ENCODE data around the gene CNST.
"Not testable (repeated sequence)": the region's sequence is repeated elsewhere in the genome, so short reads cannot be mapped to it uniquely, and the experiment has no call there.

Gene CNST

DNA sequence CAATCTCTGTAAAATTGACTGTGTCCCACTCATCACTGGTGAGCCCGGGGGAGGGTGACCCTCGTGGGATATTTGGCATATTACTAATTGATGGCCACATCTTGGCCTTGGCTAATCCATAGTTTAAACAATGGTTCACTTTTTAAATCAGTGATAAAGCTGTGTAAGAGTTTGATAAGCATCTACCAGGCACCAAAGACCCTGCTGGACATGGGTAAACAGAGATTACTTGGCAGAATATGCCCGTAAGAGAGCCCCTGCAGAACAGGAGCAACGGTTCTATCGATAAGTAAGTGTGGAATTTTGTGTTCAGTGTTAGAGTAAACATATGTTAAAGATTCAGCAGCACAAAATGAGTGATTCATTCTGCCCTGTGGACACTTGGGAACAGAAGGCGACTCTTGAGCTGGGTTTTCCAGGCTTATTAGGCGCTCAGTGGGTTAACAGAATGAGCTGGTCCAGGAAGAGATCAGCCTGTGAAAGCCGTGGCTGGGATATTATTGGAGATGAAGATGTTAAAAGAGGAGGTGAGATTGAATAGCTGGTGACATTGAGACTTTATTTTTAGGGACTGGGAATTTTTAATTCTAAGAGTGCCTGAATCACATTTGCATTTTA lies 55.9 kb downstream of the CNST start:
- DNase-seq (ENCODE audit: low spot score) = no peak

DNA sequence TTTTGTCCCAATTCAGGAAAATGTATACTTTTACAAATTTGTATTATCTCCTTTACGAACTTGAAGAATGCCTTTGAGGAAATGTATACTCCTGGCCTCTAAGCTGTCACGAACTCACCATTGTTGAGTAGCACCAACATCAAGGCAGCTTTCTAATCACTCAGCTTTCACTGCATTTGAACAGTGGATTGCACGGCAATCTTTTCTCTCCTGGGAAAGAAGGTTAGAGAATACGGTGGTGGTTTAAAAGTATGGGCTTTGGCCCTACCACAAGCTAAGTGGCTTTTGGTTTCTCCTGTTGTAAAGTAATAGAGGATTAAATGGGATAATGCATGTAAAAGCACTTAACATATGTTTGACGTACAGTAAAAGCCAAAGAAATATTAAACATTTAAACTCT lies 57.8 kb downstream of the CNST start:
- DNase-seq (ENCODE audit: low spot score) = no peak

DNA sequence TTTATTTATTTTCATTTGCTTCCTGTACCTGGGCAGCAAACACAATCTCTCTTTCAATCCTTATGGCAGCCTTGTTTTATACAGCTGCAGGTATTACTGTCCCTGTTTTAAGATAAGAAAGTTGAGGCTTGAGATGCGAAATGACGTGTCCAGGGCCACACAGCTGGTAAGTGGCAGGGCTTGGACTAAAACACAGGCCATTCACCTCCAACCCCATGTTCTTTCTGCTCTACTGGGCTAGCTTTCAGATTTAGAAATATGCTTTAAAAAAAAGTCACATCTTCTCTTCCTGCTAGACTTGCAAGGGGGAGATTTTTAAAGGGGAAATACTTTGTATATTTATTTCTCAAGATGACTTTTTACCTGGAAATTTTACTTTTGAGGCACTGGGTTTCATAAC lies 62.8 kb downstream of the CNST start:
- DNase-seq (ENCODE audit: low spot score) = no peak

DNA sequence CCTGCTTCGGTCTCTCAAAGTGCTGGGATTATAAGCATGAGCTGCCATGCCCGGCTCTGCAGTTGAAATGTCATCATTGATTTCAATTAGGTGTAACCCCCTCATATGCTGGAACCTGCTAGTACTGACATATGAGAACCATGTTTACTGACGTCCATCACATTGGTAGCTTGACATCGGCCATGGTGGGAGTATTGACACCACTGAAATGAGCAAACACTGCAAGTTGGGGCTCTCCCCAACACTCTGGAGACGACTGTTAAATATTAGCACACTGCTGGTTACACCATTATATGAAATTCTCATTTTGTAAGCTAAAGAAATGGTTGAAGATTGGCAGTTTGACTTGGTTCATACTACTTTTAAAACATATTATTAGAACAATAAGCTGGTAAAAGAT lies 63.7 kb downstream of the CNST start:
- no peak for DNase-seq (ENCODE audit: low spot score)

DNA sequence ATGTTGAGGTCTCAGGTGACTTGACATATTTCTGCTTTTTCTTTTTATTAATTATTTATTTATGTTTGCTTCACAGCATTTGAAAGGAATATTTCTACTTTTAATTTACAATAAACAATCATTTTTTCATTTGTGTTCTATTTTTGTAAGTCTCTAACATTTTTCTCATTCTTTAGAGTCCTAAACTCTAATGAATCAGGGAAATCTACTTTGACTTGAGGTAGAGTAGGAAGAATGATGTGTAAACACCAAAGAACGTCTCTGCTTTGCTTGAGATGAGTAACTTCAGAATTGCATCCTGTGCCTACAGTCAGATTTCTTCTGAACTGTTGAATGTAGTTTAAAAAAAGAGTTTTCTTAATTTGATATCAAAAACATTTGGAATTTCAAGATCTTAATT lies 65.2 kb downstream of the CNST start:
- DNase-seq (ENCODE audit: low spot score) = peak; percentile 73

DNA sequence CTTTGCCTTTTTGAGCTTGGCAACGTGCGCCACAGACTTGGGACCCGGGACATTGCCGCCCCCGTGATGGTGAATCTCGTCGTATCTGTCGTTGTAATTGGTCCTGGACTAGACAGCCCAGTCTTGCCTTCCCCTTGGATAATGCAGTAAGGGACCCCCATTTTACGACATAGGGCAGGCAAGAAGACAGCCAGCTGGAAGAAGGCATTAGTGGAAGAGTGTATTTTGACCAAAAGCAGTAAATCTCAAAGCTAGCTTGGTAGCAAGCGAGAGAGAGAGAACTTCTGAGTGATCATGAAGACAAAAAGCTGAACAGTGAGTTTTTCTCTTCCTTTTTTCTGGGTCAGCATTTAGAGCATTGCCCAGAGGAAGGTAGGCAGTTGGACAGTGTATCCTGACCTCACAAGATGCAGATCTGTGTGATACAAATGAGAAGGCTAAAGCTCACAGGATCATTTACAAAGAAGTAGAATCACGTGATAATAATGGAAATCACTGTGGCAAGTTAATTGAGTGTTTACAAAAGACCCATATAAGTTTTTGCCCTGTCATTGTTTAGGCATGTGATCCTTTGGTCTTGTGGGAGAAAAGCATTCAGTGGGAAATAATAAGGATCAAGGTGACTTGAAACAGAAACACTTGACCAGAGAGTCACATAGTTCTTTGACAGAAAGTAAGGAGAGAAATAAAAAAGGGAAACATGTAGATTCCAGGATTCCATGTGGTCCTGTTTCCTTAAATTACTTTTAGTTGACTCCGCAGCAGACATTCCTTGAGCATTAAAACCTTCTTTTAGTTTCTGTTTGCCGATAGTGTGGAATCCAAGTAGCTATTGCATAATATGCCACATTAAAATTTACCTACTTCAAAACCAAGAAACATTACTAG lies 66.3 kb downstream of the CNST start:
- peak; percentile 79 for DNase-seq (ENCODE audit: low spot score)

DNA sequence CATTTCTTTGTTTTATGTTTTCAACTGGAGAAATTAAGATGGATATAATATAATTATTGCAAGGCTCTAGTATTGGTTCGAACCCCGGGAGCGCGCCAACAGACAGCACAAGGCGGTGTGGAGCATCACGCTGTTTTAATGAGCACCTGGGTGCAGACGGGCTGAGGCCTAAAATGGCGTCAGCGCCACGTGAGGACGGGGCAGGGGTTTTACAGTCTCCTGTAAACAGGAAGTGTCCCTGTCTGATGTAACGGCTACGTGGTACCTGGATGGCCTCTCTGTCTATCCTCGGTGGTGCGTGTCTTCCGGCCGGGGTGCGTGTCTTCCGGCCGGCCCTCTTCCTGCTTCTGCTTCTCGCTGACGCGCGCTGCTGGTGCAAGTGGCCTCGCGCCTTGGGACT lies 68.4 kb downstream of the CNST start:
- DNase-seq (ENCODE audit: low spot score) = not testable (repeated sequence)

DNA sequence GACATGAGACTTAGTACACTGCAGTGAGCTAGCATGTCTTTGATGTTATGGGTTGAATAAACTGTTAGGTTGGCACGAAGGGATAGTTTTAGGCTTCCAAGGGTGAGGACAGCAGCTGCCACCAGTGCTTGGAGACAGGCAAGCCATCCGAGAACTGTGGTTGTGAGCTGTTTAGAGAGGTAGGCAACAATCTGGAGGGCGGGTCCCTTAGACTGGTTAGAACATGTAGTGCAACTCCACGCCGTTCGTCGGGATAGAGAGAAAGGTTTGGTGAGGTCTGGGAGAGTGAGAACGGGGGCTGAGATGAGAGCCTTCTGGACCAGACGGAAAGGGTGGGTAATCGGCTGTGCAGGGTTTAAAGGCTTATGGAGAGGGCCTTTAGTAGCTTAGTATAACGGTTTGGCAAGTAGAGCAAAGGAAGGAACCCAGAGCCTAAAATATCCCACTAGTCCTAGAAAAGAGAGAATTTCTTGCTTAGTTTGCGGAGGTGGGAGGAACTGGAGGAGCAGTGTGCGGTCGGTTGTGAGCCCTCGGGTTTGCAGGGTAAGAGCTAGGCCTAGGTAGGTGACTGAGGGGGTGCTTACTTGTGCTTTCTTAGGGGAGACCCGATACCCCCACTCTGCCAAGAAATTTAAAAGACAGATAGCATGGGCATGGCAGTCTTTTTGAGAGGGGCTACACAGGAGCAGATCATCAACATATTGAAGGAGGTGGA lies 72.8 kb downstream of the CNST start:
- no peak for DNase-seq (ENCODE audit: low spot score)

DNA sequence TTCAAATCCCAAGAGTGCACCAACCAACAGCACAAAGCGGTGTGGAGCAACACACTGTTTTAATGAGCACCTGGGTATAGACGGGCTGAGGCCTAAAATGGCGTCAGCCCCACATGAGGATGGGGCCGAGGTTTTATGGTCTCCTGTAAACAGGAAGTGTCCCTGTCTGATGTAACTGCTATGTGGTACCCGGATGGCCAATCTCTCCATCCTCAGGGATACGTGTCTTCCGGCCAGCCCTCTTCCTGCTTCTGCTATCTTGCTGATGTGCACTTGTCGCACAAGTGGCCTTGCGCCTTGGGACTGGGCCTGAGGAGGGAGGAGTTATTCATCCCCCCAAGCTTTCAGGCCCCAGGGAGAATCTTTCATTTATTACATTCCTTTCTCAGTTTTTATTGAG lies 73.5 kb downstream of the CNST start:
- no peak for DNase-seq (ENCODE audit: low spot score)

DNA sequence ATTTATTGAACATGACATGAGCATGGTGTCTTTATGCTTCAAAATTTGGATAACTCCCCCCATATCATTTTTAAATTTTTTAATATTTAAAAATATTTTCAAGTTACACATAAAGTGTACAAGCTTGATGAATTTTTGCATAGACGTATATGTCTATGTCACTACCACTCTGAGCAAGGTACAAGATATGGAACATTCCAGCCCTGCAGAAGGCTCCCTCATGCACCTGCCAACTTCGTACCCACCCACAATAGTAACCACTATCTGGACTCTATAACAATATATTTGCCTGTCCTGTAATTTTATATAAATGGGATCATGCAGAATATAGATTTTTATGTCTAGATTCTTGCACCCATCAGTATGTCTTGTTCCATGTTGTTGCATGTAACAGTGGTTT lies 74.5 kb downstream of the CNST start:
- DNase-seq (ENCODE audit: low spot score) = no peak

DNA sequence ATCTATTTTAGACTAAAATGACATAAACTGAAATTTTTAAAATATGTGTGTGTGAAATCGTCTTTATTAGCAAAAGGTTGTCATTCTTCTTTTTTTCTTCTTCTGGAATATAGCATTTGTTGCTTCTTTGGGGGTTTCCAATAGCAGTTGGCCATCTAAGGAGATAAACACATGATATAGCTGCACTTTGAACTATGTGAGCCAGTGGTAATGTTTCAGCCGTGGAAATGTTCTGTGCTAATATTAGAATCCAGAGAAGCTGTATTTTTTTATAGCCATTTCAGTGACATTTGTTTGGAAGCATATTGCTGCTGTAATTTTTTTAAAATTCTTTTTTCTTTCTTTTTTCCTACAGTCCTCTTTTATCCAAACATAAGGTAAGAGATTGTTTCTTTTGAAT lies 75.1 kb downstream of the CNST start:
- DNase-seq (ENCODE audit: low spot score) = no peak

DNA sequence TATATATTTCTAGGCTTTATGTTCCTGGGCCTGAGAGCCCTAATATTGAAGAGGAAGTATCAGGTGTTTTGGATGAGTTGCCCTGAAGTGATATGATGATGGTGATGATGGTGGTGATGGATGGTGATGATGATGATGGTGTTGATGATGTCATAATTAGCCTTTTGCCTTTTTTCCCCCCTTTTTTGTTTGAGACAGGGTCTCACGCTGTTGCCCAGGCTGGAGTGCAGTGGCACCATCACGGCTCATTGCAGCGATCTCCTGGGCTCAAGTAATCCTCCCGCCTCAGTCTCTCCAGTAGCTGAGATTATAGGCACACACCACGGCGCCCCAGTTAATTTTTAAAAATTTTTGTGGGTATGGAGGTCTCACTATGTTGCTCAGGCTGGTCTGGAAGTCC lies 76.5 kb downstream of the CNST start:
- DNase-seq (ENCODE audit: low spot score) = no peak

DNA sequence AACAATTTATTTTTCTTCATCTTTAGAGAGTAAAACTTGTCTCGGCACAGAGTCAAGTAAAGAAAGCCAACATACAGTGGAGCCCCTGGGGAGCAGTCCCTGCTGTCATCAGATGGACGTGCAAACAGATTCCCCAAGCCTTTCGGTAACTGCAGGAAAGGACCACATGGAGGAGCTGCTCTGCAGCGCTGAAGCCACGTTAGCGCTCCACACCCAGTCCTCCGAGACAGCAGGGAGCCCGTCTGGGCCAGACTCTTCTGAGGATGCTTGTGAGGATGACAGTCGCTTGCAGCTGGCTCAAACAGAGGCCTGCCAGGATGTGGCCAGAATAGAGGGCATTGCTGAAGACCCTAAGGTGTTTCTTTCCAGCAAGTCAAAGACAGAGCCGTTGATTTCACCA lies 80.9 kb downstream of the CNST start:
- DNase-seq (ENCODE audit: low spot score) = peak; percentile 77

DNA sequence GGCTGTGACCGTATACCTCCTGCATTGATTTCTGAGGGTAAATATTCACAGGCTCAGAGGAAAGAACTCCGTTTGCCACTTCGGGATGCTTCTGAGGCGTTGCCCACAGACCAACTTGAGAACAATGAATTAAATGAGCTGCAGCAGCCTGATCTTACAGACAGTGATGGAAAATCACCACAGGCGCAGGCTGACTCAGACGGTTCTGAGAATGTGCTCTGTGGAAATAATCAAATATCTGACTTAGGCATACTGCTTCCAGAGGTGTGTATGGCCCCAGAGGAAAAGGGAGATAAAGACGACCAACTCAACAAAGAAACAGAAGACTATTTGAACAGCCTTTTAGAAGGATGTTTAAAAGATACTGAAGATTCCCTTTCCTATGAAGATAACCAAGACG lies 81.3 kb downstream of the CNST start:
- DNase-seq (ENCODE audit: low spot score) = peak; percentile 22

DNA sequence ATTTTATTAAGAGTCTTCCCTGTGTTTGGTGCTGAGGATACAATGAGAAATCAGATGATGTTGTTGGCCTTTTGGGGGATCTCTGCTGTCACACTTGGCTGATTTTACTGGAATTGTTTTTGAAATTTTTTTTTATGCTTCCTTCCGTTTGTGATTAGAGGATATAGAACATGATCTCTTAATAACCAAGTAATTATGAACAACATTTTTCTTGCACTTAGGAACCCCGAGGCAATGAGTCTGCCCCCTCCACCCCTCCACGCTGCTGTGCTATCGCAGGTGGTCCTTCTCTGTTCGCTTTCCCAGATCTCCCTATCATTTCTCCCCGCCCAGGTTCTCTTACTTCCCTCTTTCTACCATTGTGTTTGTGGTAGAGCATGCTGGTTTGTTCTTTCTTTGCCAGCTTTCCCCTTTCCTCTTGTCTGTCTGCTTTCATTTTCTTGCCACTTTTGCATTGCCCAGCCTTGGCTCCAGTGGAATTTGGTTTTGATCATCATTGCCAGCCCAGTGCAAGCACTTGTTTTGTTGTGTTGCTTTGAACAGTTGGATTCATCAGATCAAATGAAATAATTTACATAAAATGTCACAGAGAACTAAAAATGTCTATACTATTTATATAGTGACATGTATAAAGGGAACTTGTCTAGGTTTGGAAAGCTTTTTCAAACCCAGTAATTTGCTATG lies 84.9 kb downstream of the CNST start:
- DNase-seq (ENCODE audit: low spot score) = no peak

DNA sequence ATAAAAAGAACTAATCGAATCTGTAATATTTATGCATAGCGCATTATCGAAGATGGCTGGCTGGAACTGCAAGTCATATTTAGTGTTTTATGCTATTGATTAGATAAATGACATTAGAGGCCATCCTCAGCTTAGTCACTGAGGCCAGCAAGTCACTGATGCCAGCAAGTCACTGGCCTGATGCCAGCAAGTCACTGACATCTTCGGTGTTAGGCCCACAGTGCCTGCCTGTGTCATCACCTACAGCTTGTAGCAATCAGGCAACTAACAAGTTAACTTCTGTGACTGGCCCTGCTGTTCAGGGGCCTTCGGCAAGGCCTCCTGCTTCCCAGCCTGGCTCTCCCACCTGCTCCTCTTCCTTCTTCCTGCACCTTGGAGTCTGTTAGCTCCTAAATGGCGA lies 92.3 kb downstream of the CNST start:
- no peak for DNase-seq (ENCODE audit: low spot score)

DNA sequence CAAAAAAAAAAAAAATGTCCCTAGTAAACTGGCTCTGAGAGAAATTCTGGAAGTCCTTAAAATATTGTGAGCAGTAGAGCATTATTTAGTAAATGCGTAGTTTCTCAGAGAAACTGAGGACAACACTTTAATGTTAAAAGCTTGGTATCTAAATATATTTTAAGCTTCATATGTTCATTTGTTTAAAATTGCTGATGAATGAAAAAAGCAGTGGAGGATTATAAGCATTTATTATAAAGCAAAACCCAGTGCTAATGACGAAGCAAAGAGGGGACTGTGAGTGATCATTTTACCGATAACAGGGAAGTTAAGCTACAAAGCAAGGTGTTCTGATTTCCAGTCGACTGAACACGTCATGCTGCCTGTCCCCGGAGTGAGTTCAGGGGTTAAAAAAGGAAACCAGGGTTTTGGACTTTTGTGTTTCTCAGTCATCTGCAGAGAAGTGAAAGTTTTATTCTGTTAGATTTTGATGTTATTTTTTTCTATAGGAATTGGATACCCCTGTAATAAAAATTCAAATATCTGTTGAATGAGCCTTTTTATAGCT lies 93.4 kb downstream of the CNST start:
- no peak for DNase-seq (ENCODE audit: low spot score)

DNA sequence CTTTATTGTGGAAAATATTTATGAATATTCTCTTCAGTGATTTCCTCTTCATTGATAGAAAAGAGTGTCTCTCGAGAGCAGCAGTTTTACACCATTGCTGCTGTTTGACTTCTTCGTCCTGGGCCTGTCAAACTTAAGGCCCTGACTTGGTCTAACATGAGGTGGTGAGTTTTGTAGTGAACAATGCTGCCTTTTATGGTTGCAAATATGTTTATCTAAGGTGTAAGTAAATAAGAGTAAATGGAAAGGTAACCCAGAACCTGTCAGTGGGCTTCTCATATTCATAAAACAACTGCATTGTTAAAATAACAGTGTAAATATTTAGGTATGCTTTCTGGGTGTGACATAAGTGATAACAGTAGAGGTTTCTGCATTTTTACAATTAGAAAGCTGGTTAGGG lies 95.2 kb downstream of the CNST start:
- no peak for DNase-seq (ENCODE audit: low spot score)

DNA sequence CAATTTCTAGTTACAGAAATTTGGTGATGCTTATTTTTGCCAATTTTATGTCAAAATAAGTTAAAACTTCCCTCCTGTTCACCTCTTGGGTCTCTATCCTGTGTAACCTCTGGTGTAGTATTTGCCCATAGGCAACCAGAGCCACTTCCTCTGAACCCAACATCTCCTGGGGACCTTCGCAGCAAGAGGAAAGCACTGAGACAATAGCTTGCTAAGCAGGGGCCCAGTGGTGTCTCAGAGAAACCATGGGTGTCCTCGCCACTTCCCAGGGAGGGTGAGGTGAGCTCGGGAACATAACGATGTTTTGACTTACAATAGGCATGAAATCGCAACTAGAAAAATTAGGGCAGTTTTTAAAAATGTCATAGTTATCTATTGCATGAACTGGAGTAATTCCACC lies 101.5 kb downstream of the CNST start:
- DNase-seq (ENCODE audit: low spot score) = no peak

DNA sequence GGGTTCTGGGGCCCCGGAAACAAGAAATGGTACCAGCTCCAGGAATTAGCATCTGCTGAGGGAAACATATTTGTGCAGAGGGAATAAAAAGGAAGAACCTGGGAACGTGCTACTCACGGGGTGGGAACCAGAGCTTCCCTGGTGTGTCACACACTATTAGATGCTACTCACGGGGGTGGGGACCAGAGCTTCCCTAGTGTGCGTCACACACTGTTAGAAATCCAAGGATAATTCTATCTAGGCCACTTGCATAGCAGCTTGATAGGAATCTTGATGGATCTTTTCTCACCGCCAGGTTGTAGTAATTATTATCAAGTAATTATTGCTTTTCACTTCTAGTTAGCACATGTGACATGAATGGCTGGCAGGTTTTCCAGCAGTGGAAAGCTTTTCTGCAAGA lies 103.4 kb downstream of the CNST start:
- no peak for DNase-seq (ENCODE audit: low spot score)

DNA sequence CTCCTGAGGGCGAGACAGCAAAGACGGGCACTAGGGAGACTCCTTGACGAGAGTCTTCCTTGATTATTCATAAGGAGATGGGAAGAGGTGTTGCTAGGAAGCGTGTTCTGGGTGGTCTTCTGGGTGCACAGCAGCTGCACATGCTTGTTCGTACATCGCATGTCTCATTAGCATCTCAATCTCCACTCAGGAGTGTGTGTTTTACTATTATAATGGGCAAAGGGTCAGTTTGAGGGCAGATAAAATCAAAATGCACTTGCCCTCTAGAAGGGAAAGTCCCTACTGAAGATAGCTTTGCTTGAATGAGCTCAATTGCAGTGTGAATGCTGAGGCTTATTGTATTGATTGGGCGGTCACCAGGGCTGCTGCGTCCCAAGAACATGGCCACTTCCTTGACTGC lies 107.8 kb downstream of the CNST start:
- no peak for DNase-seq (ENCODE audit: low spot score)

DNA sequence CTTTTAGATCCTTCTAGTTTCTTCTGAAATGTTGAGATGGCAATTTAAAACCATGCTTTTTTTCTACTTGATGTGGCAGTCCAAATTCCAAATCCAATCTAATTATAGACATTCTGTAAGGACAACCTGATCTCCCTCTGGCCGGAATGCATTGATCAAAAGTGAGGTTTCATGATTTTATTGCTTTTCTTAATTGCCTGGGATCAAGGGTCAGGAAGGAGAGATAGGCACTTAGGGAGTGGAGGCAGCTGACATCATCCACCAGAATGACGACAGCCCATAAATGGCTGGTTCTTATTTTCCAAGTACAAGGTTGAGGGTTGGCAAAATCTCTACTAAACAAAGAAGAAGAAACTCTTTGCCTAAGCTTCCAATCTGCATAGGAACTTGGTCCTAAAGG lies 111.6 kb downstream of the CNST start:
- no peak for DNase-seq (ENCODE audit: low spot score)
